MM.1S (cell line): ENCODE measurements around the gene MRRF.

Experiments used
- DNase-seq: peaks from one replicate; pipeline ENCODE4 v3.0.0-alpha.2; 2015
- H2AFZ ChIP-seq: fragments of 300-600 bp; sonication (generic); 2 replicates; pipeline ENCODE4 v1.6.0; 2016; ENCODE audit warnings: antibody characterized with exemption, low read length
- H3F3A ChIP-seq: fragments of 300-600 bp; sonication (generic); 2 replicates; pipeline ENCODE4 v1.6.1; 2016; ENCODE audit warnings: mild to moderate bottlenecking, antibody characterized with exemption, low read length, moderate library complexity, mixed read lengths; ENCODE audit not compliant: insufficient read depth
- H3K27ac ChIP-seq: fragments of 300-600 bp; sonication (generic); 2 replicates; pipeline ENCODE4 v1.5.1; 2016; ENCODE audit warnings: mild to moderate bottlenecking, low read length
- H3K27me3 ChIP-seq: fragments of 300-600 bp; sonication (generic); replicated peaks from 2 replicates; pipeline ENCODE4 v1.6.0; 2016; ENCODE audit warnings: low read length; ENCODE audit not compliant: insufficient read depth
- H3K36me3 ChIP-seq: fragments of 300-600 bp; sonication (generic); replicated peaks from 2 replicates; pipeline ENCODE4 v1.6.1; 2016; ENCODE audit warnings: mild to moderate bottlenecking, low read length, mixed read lengths; ENCODE audit not compliant: insufficient read depth
- H3K4me1 ChIP-seq: fragments of 300-600 bp; sonication (generic); 2 replicates; pipeline ENCODE4 v1.6.1; 2016; ENCODE audit warnings: low read length, mixed read lengths
- H3K4me2 ChIP-seq: fragments of 300-600 bp; sonication (generic); 2 replicates; pipeline ENCODE4 v1.6.0; 2016; ENCODE audit warnings: low read depth, low read length
- H3K4me3 ChIP-seq: fragments of 300-600 bp; sonication (generic); 2 replicates; pipeline ENCODE4 v1.5.1; 2016; ENCODE audit warnings: low read length, mixed read lengths
- H3K79me2 ChIP-seq: fragments of 300-600 bp; sonication (generic); 2 replicates; pipeline ENCODE4 v1.6.1; 2016; ENCODE audit warnings: mixed run types, low read length, mixed read lengths
- H3K9ac ChIP-seq: fragments of 300-600 bp; sonication (generic); 2 replicates; pipeline ENCODE4 v1.6.1; 2016; ENCODE audit warnings: low read length, mixed read lengths
- H3K9me2 ChIP-seq: fragments of 300-600 bp; sonication (generic); replicated peaks from 2 replicates; pipeline ENCODE4 v1.6.1; 2016; ENCODE audit warnings: mild to moderate bottlenecking, low read length, mixed read lengths; ENCODE audit not compliant: insufficient read depth
- H3K9me3 ChIP-seq: fragments of 300-600 bp; sonication (generic); replicated peaks from 2 replicates; pipeline ENCODE4 v1.6.1; 2016; ENCODE audit warnings: mild to moderate bottlenecking, low read length, mixed read lengths; ENCODE audit not compliant: insufficient read depth
- H4K20me1 ChIP-seq: fragments of 300-600 bp; sonication (generic); 2 replicates; pipeline ENCODE4 v1.6.1; 2016; ENCODE audit warnings: mild to moderate bottlenecking, low read length, moderate library complexity, mixed read lengths; ENCODE audit not compliant: insufficient read depth
- EZH2 ChIP-seq: fragments of 300-600 bp; sonication (generic); optimal IDR thresholded peaks from 2 replicates; pipeline ENCODE3; 2017; ENCODE audit warnings: low read depth, mild to moderate bottlenecking, antibody characterized with exemption, low read length, mixed read lengths
- EZH2phosphoT487 ChIP-seq: fragments of 300-600 bp; sonication (generic); IDR thresholded peaks from 2 replicates; pipeline ENCODE4 v1.6.1; 2018; ENCODE audit warnings: antibody characterized with exemption, low read length
- TF ChIP-seq, protein P1 (sequence below): fragments of 300-600 bp; sonication (generic); IDR thresholded peaks from 2 replicates; pipeline ENCODE4 v1.5.1; 2016; ENCODE audit warnings: antibody characterized with exemption, low read length, mixed read lengths

The MRRF gene

DNA sequence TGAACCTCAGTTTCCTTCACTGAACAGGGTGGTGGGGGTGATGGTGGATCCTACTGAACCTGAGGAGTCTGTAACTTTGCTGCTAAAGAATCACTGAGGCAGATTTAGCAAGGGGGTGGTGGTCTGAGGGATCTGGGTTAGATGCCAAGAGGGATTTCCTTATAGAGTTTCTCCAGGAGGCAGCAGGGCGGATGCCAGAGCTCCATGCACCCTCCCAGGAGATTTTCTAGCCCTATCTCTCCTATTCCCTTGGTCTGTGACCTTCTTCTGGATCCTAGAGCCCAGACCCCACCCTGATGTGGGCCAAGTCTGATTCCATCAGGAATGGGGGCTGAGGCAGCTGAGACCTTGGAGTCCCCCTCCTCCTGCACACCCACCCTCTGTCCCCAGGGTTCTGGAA lies 112.1 kb downstream of the MRRF start:
- DNase-seq = no peak
- Histone ChIP-seq H3K4me2 (no peak overlapping the region), H2AFZ (no peak overlapping the region), H3K9ac (no peak overlapping the region), H3K4me1 (no peaks in the 10 kb centered on the region), H3K27me3 (no peaks in the 10 kb centered on the region; the same call in 1 of the 2 replicates), H3K36me3 (no peaks in the 10 kb centered on the region), H3K4me3 (no peak overlapping the region), H3F3A (no peaks in the 10 kb centered on the region), H3K27ac (no peak overlapping the region), H3K9me2 (no peaks in the 10 kb centered on the region), H3K9me3 (no peaks in the 10 kb centered on the region), H4K20me1 (no peaks in the 10 kb centered on the region), H3K79me2 (no peaks in the 10 kb centered on the region)
- TF ChIP-seq, protein P1, sequence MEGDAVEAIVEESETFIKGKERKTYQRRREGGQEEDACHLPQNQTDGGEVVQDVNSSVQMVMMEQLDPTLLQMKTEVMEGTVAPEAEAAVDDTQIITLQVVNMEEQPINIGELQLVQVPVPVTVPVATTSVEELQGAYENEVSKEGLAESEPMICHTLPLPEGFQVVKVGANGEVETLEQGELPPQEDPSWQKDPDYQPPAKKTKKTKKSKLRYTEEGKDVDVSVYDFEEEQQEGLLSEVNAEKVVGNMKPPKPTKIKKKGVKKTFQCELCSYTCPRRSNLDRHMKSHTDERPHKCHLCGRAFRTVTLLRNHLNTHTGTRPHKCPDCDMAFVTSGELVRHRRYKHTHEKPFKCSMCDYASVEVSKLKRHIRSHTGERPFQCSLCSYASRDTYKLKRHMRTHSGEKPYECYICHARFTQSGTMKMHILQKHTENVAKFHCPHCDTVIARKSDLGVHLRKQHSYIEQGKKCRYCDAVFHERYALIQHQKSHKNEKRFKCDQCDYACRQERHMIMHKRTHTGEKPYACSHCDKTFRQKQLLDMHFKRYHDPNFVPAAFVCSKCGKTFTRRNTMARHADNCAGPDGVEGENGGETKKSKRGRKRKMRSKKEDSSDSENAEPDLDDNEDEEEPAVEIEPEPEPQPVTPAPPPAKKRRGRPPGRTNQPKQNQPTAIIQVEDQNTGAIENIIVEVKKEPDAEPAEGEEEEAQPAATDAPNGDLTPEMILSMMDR = no peak
- no peak for TF ChIP-seq EZH2phosphoT487
- no peak for TF ChIP-seq EZH2

DNA sequence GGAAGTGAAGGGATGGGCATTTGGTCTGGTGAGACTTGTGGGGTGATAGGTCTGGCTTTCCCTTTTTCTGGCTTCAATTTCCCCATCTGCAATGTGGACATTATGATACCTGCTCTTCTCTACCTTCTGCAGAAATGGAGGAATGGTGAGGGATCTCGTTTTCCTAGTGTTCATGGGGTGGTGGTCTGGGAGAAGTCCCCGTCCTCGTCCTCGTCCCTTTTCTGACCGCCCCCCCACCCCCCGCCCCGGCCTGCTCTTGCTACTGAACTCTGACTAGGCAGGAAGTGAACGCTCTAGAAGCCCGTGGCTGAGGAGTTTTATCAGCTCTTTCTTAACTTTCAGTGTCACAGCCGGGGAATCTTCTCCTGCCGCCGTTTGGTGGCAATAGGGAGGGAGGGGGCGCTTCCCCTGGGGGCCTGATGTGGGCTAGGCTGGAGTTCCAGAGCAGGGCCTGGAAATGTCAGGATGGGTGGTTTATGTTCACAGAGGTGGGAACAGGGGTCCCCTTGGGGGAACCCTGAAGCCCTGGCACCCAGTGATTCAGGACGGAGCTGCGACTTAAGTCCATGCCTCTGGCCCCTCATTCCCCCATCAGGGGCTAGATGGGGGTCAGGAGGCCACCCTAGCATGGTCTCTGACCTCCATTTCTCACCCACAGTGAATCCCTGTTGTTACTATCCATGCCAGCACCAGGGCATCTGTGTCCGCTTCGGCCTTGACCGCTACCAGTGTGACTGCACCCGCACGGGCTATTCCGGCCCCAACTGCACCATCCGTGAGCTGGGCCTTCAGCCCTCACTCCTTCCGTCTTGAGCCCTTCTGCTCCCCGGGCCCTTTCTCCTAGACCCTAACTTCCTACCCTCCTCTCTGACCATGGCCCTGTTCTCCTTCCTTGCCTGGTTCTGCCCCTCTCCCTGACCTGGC lies 112.8 kb downstream of the MRRF start:
- no peak overlapping the region for H3K4me2 ChIP-seq
- no peaks in the 10 kb centered on the region for H3F3A ChIP-seq
- H3K9ac ChIP-seq = no peak overlapping the region
- H3K4me3 ChIP-seq = no peak overlapping the region
- no peak overlapping the region for H3K27ac ChIP-seq
- no peaks in the 10 kb centered on the region for H3K9me2 ChIP-seq
- no peaks in the 10 kb centered on the region for H4K20me1 ChIP-seq
- no peaks in the 10 kb centered on the region for H3K9me3 ChIP-seq
- no peaks in the 10 kb centered on the region for H3K27me3 ChIP-seq
- H3K4me1 ChIP-seq = no peaks in the 10 kb centered on the region
- no peak overlapping the region for H2AFZ ChIP-seq
- no peak for DNase-seq
- no peaks in the 10 kb centered on the region for H3K36me3 ChIP-seq
- H3K79me2 ChIP-seq = no peaks in the 10 kb centered on the region
- TF ChIP-seq EZH2phosphoT487 = no peak

DNA sequence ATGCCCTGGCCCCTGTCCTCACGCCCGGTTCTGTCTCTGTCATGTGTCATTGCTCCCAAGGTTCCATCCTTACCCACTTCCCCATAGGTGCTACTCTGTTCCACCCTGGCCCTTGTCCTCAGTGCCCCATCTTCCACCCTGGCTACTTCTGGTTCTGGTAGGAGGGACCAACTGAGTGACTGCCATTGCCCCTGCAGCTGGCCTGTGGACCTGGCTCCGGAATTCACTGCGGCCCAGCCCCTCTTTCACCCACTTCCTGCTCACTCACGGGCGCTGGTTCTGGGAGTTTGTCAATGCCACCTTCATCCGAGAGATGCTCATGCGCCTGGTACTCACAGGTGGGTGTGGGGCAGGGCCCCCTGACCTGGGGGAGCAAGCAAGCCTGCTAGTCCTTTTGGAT lies 113.6 kb downstream of the MRRF start:
- Histone ChIP-seq H3K79me2 (no peaks in the 10 kb centered on the region), H3K4me2 (no peak overlapping the region), H3K36me3 (no peaks in the 10 kb centered on the region), H3K9me3 (no peaks in the 10 kb centered on the region), H4K20me1 (no peaks in the 10 kb centered on the region), H3F3A (no peaks in the 10 kb centered on the region), H3K27ac (no peak overlapping the region), H3K4me3 (no peak overlapping the region), H2AFZ (no peak overlapping the region), H3K4me1 (no peaks in the 10 kb centered on the region), H3K27me3 (no peaks in the 10 kb centered on the region), H3K9me2 (no peaks in the 10 kb centered on the region), H3K9ac (no peak overlapping the region)
- DNase-seq = no peak
- TF ChIP-seq EZH2 (no peak), EZH2phosphoT487 (no peak)
- TF ChIP-seq, protein P1 = no peak

DNA sequence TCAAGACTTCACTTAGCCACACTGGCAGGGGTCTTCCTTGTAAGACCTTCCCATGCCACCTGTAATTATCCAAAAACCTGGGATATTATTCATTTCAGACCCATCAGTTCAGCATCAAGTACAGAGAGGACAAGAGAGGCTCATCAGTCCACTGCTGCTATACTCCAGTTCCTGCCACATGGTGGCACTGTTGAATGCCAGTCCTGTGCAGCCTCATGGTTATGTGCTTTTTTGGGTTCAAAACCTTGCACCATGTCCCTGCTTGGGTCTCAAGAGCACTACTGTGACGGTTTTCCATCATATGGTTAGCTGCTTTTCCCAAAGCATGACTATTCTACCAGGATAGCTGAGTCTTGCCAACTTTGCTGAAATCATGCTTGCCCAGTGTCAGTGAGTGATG lies 114.7 kb downstream of the MRRF start:
- DNase-seq = peak; percentile 11
- Histone ChIP-seq H3K9ac (no peak overlapping the region), H3K4me3 (no peak overlapping the region), H3K36me3 (no peaks in the 10 kb centered on the region), H3K27me3 (no peaks in the 10 kb centered on the region), H3K79me2 (no peaks in the 10 kb centered on the region), H3F3A (no peaks in the 10 kb centered on the region), H3K4me2 (no peak overlapping the region), H2AFZ (no peak overlapping the region), H3K4me1 (no peaks in the 10 kb centered on the region), H3K27ac (no peak overlapping the region), H3K9me2 (no peaks in the 10 kb centered on the region), H3K9me3 (no peaks in the 10 kb centered on the region), H4K20me1 (no peaks in the 10 kb centered on the region)
- TF ChIP-seq, protein P1 = peak; percentile 41
- TF ChIP-seq EZH2 = no peak
